ENCODE results near the gene ULK4.

DNA sequence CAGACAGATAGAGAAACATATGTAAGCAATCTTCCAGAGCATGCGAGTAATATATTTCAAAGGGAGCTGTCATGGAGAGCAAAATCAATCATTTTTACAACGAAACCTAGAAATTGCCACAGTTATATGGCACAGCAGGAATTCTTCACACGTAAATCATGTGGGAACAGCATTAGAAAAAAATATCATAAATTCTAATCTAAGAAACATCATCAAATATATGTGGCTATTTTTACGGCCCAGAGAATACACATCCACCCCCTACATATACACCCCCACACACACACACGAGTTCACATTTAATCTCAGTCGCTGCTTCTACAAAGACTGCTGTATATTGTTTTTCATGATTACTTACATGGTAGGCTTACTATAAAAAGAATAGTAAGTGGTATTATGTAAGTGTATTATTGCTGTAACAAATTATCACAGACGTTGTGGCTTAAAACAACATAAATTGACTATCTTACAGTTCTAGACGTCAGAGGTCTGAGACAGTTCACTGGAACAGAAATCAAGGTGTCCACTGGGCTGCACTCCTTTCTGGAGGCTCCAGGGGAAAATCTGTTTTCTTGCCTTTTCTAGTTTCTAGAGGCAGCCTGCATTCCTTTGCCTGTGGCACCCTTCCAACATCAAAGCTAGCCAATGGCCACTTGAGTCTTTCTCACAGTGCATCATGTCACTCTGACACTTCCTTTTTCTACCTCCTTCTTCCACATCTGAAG lies 363.3 kb downstream of the ULK4 start:
- TF ChIP-seq, protein P1, sequence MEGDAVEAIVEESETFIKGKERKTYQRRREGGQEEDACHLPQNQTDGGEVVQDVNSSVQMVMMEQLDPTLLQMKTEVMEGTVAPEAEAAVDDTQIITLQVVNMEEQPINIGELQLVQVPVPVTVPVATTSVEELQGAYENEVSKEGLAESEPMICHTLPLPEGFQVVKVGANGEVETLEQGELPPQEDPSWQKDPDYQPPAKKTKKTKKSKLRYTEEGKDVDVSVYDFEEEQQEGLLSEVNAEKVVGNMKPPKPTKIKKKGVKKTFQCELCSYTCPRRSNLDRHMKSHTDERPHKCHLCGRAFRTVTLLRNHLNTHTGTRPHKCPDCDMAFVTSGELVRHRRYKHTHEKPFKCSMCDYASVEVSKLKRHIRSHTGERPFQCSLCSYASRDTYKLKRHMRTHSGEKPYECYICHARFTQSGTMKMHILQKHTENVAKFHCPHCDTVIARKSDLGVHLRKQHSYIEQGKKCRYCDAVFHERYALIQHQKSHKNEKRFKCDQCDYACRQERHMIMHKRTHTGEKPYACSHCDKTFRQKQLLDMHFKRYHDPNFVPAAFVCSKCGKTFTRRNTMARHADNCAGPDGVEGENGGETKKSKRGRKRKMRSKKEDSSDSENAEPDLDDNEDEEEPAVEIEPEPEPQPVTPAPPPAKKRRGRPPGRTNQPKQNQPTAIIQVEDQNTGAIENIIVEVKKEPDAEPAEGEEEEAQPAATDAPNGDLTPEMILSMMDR (conservative IDR thresholded peaks at IDR 0.05; ENCODE audit: low read depth, low read length), result no peak
- TF ChIP-seq POLR2A (IDR thresholded peaks at IDR 0.05; ENCODE audit: low read depth, low read length) (no peak), NFE2L2 (IDR thresholded peaks at IDR 0.05; ENCODE audit: low read depth, low read length) (no peak), MAZ (IDR thresholded peaks at IDR 0.05; ENCODE audit: borderline replicate concordance, low read depth, low read length) (no peak), RAD21 (IDR thresholded peaks at IDR 0.05; ENCODE audit: low read length) (no peak), RCOR1 (IDR thresholded peaks at IDR 0.05; ENCODE audit: insufficient replicate concordance, low read length) (no peak), MXI1 (IDR thresholded peaks at IDR 0.05; ENCODE audit: borderline replicate concordance, low read depth, low read length) (no peak), BHLHE40 (IDR thresholded peaks at IDR 0.05; ENCODE audit: low read depth, low read length) (no peak), SMC3 (IDR thresholded peaks at IDR 0.05; ENCODE audit: low read depth, low read length) (no peak), CHD1 (IDR thresholded peaks at IDR 0.05; ENCODE audit: low read depth, low read length) (no peak), RFX5 (IDR thresholded peaks at IDR 0.05; ENCODE audit: low read depth, low read length) (no peak), FOS (IDR thresholded peaks at IDR 0.05; ENCODE audit: low read depth, low read length) (no peak)
